HepG2 (cell line): ENCODE results near the gene PEAR1. TPM values are rescaled to one million over a fixed set of nuclear protein-coding genes. Genes with fewer than 3 reads are reported as not detected.

Experiments used
- CENPX ChIP-seq: sonication (generic); formaldehyde crosslinking; IDR thresholded peaks from 2 replicates; pipeline ENCODE4 v1.9.0; 2021; ENCODE audit warnings: mild to moderate bottlenecking, missing genetic modification reagents, moderate library complexity
- DBP ChIP-seq: sonication (generic); formaldehyde crosslinking; IDR thresholded peaks from 2 replicates; pipeline ENCODE4 v1.4.0; 2020; ENCODE audit warnings: missing genetic modification reagents; ENCODE audit errors: not compliant biosample characterization
- ELF3 ChIP-seq: IDR thresholded peaks from 2 replicates; pipeline ENCODE4 v1.6.1; 2016; ENCODE audit warnings: missing genetic modification reagents, missing compliant biosample characterization
- HNF1B ChIP-seq: sonication (generic); formaldehyde crosslinking; IDR thresholded peaks from 2 replicates; pipeline ENCODE4 v1.5.1; 2020; ENCODE audit warnings: mild to moderate bottlenecking, moderate library complexity, missing genetic modification reagents
- LBX2 ChIP-seq: sonication (generic); formaldehyde crosslinking; IDR thresholded peaks from 2 replicates; pipeline ENCODE4 v1.5.0; 2020; ENCODE audit warnings: missing genetic modification reagents, mild to moderate bottlenecking, borderline replicate concordance
- MXD3 ChIP-seq: IDR thresholded peaks from 2 replicates; pipeline ENCODE4 v1.6.1; 2016; ENCODE audit warnings: mild to moderate bottlenecking, missing biosample characterization, missing genetic modification reagents
- MZF1 ChIP-seq: sonication (generic); formaldehyde crosslinking; IDR thresholded peaks from 2 replicates; pipeline ENCODE4 v1.8.1; 2023; ENCODE audit warnings: mild to moderate bottlenecking, missing genetic modification reagents, borderline replicate concordance
- NONO ChIP-seq, 2 experiments: fragments of 450-650 bp in 1 of 2; sonication (generic) in 1 of 2; formaldehyde crosslinking in 1 of 2; IDR thresholded peaks in 1 of 2; conservative IDR thresholded peaks in 1 of 2; 2 replicates each; pipeline versions ENCODE4 v1.6.1 to v1.8.0; 2017 to 2022; ENCODE audit warnings: mild to moderate bottlenecking in 1 of 2, missing genetic modification reagents in 1 of 2, moderate library complexity in 1 of 2
- PATZ1 ChIP-seq: sonication (generic); formaldehyde crosslinking; IDR thresholded peaks from 2 replicates; pipeline ENCODE4 v1.4.0; 2020; ENCODE audit warnings: missing genetic modification reagents
- RNF2 ChIP-seq: fragments of 450-650 bp; conservative IDR thresholded peaks from 2 replicates; pipeline ENCODE4 v1.6.1; 2016; ENCODE audit warnings: low read depth
- STAT5B ChIP-seq: sonication (generic); formaldehyde crosslinking; IDR thresholded peaks from 2 replicates; pipeline ENCODE4 v1.4.0; 2020; ENCODE audit warnings: missing genetic modification reagents
- TEAD3 ChIP-seq: optimal IDR thresholded peaks from 2 replicates; pipeline ENCODE3; 2016; ENCODE audit warnings: borderline replicate concordance
- THAP7 ChIP-seq: sonication (generic); formaldehyde crosslinking; IDR thresholded peaks from 2 replicates; pipeline ENCODE4 v1.8.1; 2023; ENCODE audit warnings: mild to moderate bottlenecking, missing genetic modification reagents
- ZNF496 ChIP-seq: sonication (generic); formaldehyde crosslinking; IDR thresholded peaks from 2 replicates; pipeline ENCODE4 v1.8.1; 2023; ENCODE audit warnings: mild to moderate bottlenecking, moderate library complexity, missing genetic modification reagents; ENCODE audit not compliant: insufficient replicate concordance
- ZNF503 ChIP-seq: sonication (generic); formaldehyde crosslinking; IDR thresholded peaks from 2 replicates; pipeline ENCODE4 v1.4.0; 2020; ENCODE audit warnings: missing genetic modification reagents
- polyA plus RNA-seq, 8 experiments: library from polyadenylated mRNA; depleted of rRNA in 3 of 8; stranded (reverse) in 7 of 8; unstranded in 1 of 8; fragments of >200 nt; fragmentation: Illumina TruSeq in 4 of 8; extraction: Trizol in 4 of 8; gene quantifications; 2 replicates each; pipeline versions ENCODE4 v1.2.1 to v1.2.3, GENCODE V29; 2011 to 2016; ENCODE audit warnings: low read depth in 4 of 8, missing spikeins in 1 of 8, mixed read lengths in 1 of 8; ENCODE audit not compliant: insufficient read depth in 1 of 8
- total RNA-seq, 5 experiments: library from RNA; depleted of rRNA; stranded (reverse); fragments of >200 nt; fragmentation: Illumina TruSeq; extraction: Trizol; gene quantifications; 2 replicates each; pipeline ENCODE4 v1.2.3, GENCODE V29; 2016; ENCODE audit warnings: low read depth in 1 of 5

Gene PEAR1
- total and polyA plus RNA-seq, 2 of the 13 experiments (the other 11 are each of a cell fraction or from before 2014, with no cell fraction given): 0.27 to 0.41 TPM

GRCh38 chr1:156920233-156921052, 26.9 kb downstream of the PEAR1 start, which contains the start of gene LRRC71 (continued):
- TF ChIP-seq HNF1B: 0 out of 2 replicates have a peak, but pooled peaks have one; percentile 58
- no peak for TF ChIP-seq ELF3 (CRISPR knock-in tag)
- TF ChIP-seq PATZ1 (CRISPR knock-in tag): peak; percentile 69
- TF ChIP-seq ZNF496 (CRISPR knock-in tag): no peak
- 0 out of 2 replicates have a peak, but pooled peaks have one; percentile 38 for TF ChIP-seq RNF2
- 0 out of 2 replicates have a peak, but pooled peaks have one; percentile 37 for TF ChIP-seq STAT5B (CRISPR knock-in tag)
- no peak for TF ChIP-seq THAP7 (CRISPR knock-in tag)
- no peak for TF ChIP-seq NONO (IDR thresholded peaks at IDR 0.05)
- peak; percentile 76; the same call in 1 of the 2 replicates for TF ChIP-seq NONO (CRISPR knock-in tag; conservative IDR thresholded peaks at IDR 0.05)
- TF ChIP-seq DBP (CRISPR knock-in tag): no peak
- TF ChIP-seq CENPX (CRISPR knock-in tag): no peak
- TF ChIP-seq MXD3 (CRISPR knock-in tag): peak; percentile 44; the same call in 1 of the 2 replicates
- TF ChIP-seq MZF1 (CRISPR knock-in tag): no peak
- TF ChIP-seq LBX2 (CRISPR knock-in tag): no peak
- TF ChIP-seq ZNF503 (CRISPR knock-in tag): no peak
- no peak for TF ChIP-seq TEAD3 (CRISPR knock-in tag)
